Measurements from ENCODE around the gene TSEN2. TPM values are rescaled to one million over a fixed set of nuclear protein-coding genes. Genes with fewer than 3 reads are reported as not detected.
"Not testable (repeated sequence)": the region's sequence is repeated elsewhere in the genome, so short reads cannot be mapped to it uniquely, and the experiment has no call there.

Gene TSEN2
- total RNA-seq, 4 donors from 2014 or later: 10.3 to 37.8 (median 20.4) TPM

- Histone ChIP-seq H3K4me1 (no peaks in the 10 kb centered on the region), H3K9me3 (no peaks in the 10 kb centered on the region), H3K4me3 (no peak overlapping the region), H3K27ac (no peak overlapping the region), H3K27me3 (no peaks in the 10 kb centered on the region), H3K36me3 (no peaks in the 10 kb centered on the region)
- TF ChIP-seq POLR2A (IDR thresholded peaks at IDR 0.05) (no peak), CTCF (IDR thresholded peaks at IDR 0.05) (no peak)
- intact Hi-C loops (cut with DNase I; ENCODE audit: low total_unique reads): no loop called here
- no peak for DNase-seq
Observed at GRCh38 chr3:12473511-12473910, 10.8 kb upstream of the TSEN2 start.

- intact Hi-C loops (cut with DNase I; ENCODE audit: low total_unique reads): loop anchor here (5.0 kb wide), 1 partner anchor 339 kb away; no protein-coding TSS in a partner anchor
- no peaks in the 10 kb centered on the region for H3K9me3 ChIP-seq
- H3K27me3 ChIP-seq: no peaks in the 10 kb centered on the region
- no peak overlapping the region for H3K4me3 ChIP-seq
- no peak for TF ChIP-seq CTCF (IDR thresholded peaks at IDR 0.05)
- no peak for TF ChIP-seq POLR2A (IDR thresholded peaks at IDR 0.05)
- H3K36me3 ChIP-seq: no peaks in the 10 kb centered on the region
- DNase-seq: no peak
- H3K27ac ChIP-seq: peak overlapping the region; percentile 25 to 64
- no peaks in the 10 kb centered on the region for H3K4me1 ChIP-seq
Observed at GRCh38 chr3:12476238-12476897, 7.9 kb upstream of the TSEN2 start.

- Histone ChIP-seq H3K27ac (peak overlapping the region in 1 of 2 donors; percentile 64), H3K4me1 (no peaks in the 10 kb centered on the region), H3K27me3 (no peaks in the 10 kb centered on the region), H3K36me3 (no peaks in the 10 kb centered on the region), H3K4me3 (no peak overlapping the region), H3K9me3 (no peaks in the 10 kb centered on the region)
- intact Hi-C loops (cut with DNase I; ENCODE audit: low total_unique reads): loop anchor here (5.0 kb wide), 1 partner anchor 340 kb away; no protein-coding TSS in a partner anchor
- DNase-seq: no peak
- TF ChIP-seq CTCF (IDR thresholded peaks at IDR 0.05): no peak
- TF ChIP-seq POLR2A (IDR thresholded peaks at IDR 0.05): no peak
Observed at GRCh38 chr3:12477256-12477655, 7.0 kb upstream of the TSEN2 start.

- Histone ChIP-seq H3K4me3 (no peak overlapping the region), H3K36me3 (no peaks in the 10 kb centered on the region), H3K27ac (no peak overlapping the region), H3K9me3 (no peaks in the 10 kb centered on the region), H3K4me1 (no peaks in the 10 kb centered on the region), H3K27me3 (no peaks in the 10 kb centered on the region)
- DNase-seq: no peak
- no peak for TF ChIP-seq CTCF (IDR thresholded peaks at IDR 0.05)
- TF ChIP-seq POLR2A (IDR thresholded peaks at IDR 0.05): no peak
- intact Hi-C loops (cut with DNase I; ENCODE audit: low total_unique reads): loop anchor here (5.0 kb wide), 1 partner anchor 341 kb away; no protein-coding TSS in a partner anchor
Observed at GRCh38 chr3:12478326-12478725, 6.0 kb upstream of the TSEN2 start.

GRCh38 chr3:12479198-12479597 lies 5.1 kb upstream of the TSEN2 start:
- not testable (repeated sequence) for H3K27me3 ChIP-seq, H3K4me1 ChIP-seq, H3K36me3 ChIP-seq, H3K27ac ChIP-seq, H3K9me3 ChIP-seq, DNase-seq, H3K4me3 ChIP-seq
- intact Hi-C loops (cut with DNase I; ENCODE audit: low total_unique reads): loop anchor here (5.0 kb wide), 1 partner anchor 342 kb away; no protein-coding TSS in a partner anchor
